ENCODE data around the gene ANKHD1. TPM values are rescaled to one million over a fixed set of nuclear protein-coding genes. Genes with fewer than 3 reads are reported as not detected.

Gene ANKHD1
- polyA plus RNA-seq, 3 donors, result 29.0 to 110 (median 43.6) TPM

DNA sequence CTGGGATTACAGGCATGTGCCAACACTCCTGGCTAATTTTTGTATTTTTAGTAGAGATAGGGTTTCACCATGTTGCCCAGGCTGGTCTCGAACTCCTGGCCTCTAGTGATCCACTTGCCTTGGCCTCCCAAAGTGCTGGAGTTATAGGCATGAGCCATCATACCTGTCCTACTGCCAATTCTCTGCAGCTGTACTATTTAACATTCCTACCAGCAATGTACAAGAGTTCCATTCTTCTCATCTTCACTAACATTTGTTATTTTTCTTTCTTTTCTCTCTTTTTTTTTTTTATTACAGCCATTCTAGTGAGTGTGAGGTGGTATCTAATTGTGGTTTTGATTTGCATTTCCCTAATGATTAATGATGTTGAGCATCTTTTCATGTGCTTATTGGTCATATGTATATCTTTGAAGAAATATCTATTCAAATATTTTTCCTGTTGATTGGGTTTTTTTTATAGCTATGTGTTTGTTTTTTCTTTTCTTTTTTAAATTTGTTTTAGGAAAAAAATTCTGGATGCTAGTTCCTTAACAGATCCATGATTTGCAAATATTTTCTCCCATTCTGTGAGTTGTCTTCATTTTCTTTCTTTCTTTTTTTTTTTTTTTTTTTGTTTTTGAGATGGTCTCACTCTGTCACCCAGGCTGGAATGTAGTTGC is 17.4 kb downstream of the ANKHD1 start:
- peaks cover 0 to 1% (median 0%) of the 10 kb centered on the region in 7 donors for H3K9me3 Mint-ChIP-seq
- no peak for DNase-seq
- Histone ChIP-seq H3K4me3 (replicated peaks in 1 of 3; ENCODE audit: low read depth in 2 of 3, low read length in 3 of 3) (no peak overlapping the region), H3K4me2 (replicated peaks; ENCODE audit: extremely low read depth, low read length, poor library complexity, severe bottlenecking) (no peak overlapping the region), H3K27me3 (ENCODE audit: control insufficient read depth in 2 of 2, insufficient read depth in 2 of 2, low read length in 2 of 2) (no peaks in the 10 kb centered on the region), H3K4me1 (ENCODE audit: control insufficient read depth in 1 of 2, insufficient read depth in 2 of 2, low read length in 2 of 2) (no peaks in the 10 kb centered on the region), H2AFZ (ENCODE audit: insufficient read depth, low read depth, low read length, poor library complexity, severe bottlenecking) (no peak overlapping the region), H4K20me1 (ENCODE audit: insufficient read depth, low read length) (peaks cover 98% of the 10 kb centered on the region), H3K79me2 (ENCODE audit: insufficient read depth, low read length) (peaks cover 99% of the 10 kb centered on the region), H3K9ac (ENCODE audit: insufficient read depth, low read length, poor library complexity, severe bottlenecking) (no peak overlapping the region), H3K9me3 (replicated peaks in 1 of 2; ENCODE audit: control insufficient read depth in 1 of 2, insufficient read depth in 1 of 2, low read length in 2 of 2) (no peaks in the 10 kb centered on the region), H3K36me3 (replicated peaks in 1 of 2; ENCODE audit: control insufficient read depth in 1 of 2, insufficient read depth in 2 of 2, low read length in 2 of 2) (peaks cover 3 to 28% of the 10 kb centered on the region in 2 donors), H3K27ac (ENCODE audit: low read depth in 1 of 2, low read length in 2 of 2) (no peak overlapping the region)
- 100% methylated on average over 1 of the region's 1 CpG for WGBS (ENCODE audit: insufficient coverage)
- no peak for TF ChIP-seq CTCF (IDR thresholded peaks at IDR 0.05)
- H3K27ac Mint-ChIP-seq, result peak overlapping the region in 4 of 7 donors; percentile 4 to 70 (median 38)
- H3K27me3 Mint-ChIP-seq (ENCODE audit: low read depth in 3 of 3), result no peaks in the 10 kb centered on the region
- intact Hi-C loops (cut with micrococcal nuclease), result no loop called here
- H3K4me3 Mint-ChIP-seq, result no peak overlapping the region
- peaks cover 16% of the 10 kb centered on the region for H3K4me1 Mint-ChIP-seq
- peaks cover 17 to 22% of the 10 kb centered on the region in 2 donors for H3K36me3 Mint-ChIP-seq

- no peak for TF ChIP-seq CTCF (IDR thresholded peaks at IDR 0.05)
- Histone ChIP-seq H3K36me3 (replicated peaks in 1 of 2; ENCODE audit: control insufficient read depth in 1 of 2, insufficient read depth in 2 of 2, low read length in 2 of 2) (peaks cover 3 to 27% of the 10 kb centered on the region in 2 donors), H4K20me1 (ENCODE audit: insufficient read depth, low read length) (peaks cover 98% of the 10 kb centered on the region), H3K27me3 (ENCODE audit: control insufficient read depth in 2 of 2, insufficient read depth in 2 of 2, low read length in 2 of 2) (no peaks in the 10 kb centered on the region), H3K4me2 (replicated peaks; ENCODE audit: extremely low read depth, low read length, poor library complexity, severe bottlenecking) (no peak overlapping the region), H2AFZ (ENCODE audit: insufficient read depth, low read depth, low read length, poor library complexity, severe bottlenecking) (no peak overlapping the region), H3K9me3 (replicated peaks in 1 of 2; ENCODE audit: control insufficient read depth in 1 of 2, insufficient read depth in 1 of 2, low read length in 2 of 2) (no peaks in the 10 kb centered on the region), H3K9ac (ENCODE audit: insufficient read depth, low read length, poor library complexity, severe bottlenecking) (no peak overlapping the region), H3K4me3 (replicated peaks in 1 of 3; ENCODE audit: low read depth in 2 of 3, low read length in 3 of 3) (no peak overlapping the region), H3K27ac (ENCODE audit: low read depth in 1 of 2, low read length in 2 of 2) (peak overlapping the region in 1 of 2 donors; percentile 45), H3K4me1 (ENCODE audit: control insufficient read depth in 1 of 2, insufficient read depth in 2 of 2, low read length in 2 of 2) (no peaks in the 10 kb centered on the region), H3K79me2 (ENCODE audit: insufficient read depth, low read length) (peaks cover 99% of the 10 kb centered on the region)
- intact Hi-C loops (cut with micrococcal nuclease), result no loop called here
- peak overlapping the region in 3 of 7 donors; percentile 11 to 57 (median 27) for H3K27ac Mint-ChIP-seq
- peak in 1 of 3 donors; percentile 6 for DNase-seq
- H3K4me3 Mint-ChIP-seq, result no peak overlapping the region
- peaks cover 16% of the 10 kb centered on the region for H3K4me1 Mint-ChIP-seq
- H3K9me3 Mint-ChIP-seq, result peaks cover 0 to 1% (median 0%) of the 10 kb centered on the region in 7 donors
- peaks cover 16 to 18% of the 10 kb centered on the region in 2 donors for H3K36me3 Mint-ChIP-seq
- H3K27me3 Mint-ChIP-seq (ENCODE audit: low read depth in 3 of 3), result peaks cover 0 to under 1% (median 0%) of the 10 kb centered on the region in 3 donors
- 100% methylated on average over 1 of the region's 4 CpGs for WGBS (ENCODE audit: insufficient coverage)
Observed at GRCh38 chr5:140420226-140420570, 18.6 kb downstream of the ANKHD1 start.

Data from CD14-positive monocyte (primary cell).